ENCODE results near the gene EPB41. TPM values are rescaled to one million over a fixed set of nuclear protein-coding genes. Genes with fewer than 3 reads are reported as not detected.

EPB41 gene
- total RNA-seq, 1 donor from 2014 or later, result 9.7 TPM

GRCh38 chr1:28883242-28883616 lies 31.1 kb upstream of the EPB41 start:
- Mint-ChIP-seq H3K4me3 (ENCODE audit: unreplicated experiment) (no peak overlapping the region), H3K27me3 (ENCODE audit: unreplicated experiment) (no peaks in the 10 kb centered on the region), H3K9me3 (ENCODE audit: unreplicated experiment) (no peaks in the 10 kb centered on the region), H3K4me1 (ENCODE audit: unreplicated experiment) (peaks cover 23% of the 10 kb centered on the region), H3K27ac (ENCODE audit: unreplicated experiment) (no peak overlapping the region), H3K36me3 (ENCODE audit: unreplicated experiment) (no peaks in the 10 kb centered on the region)
- DNase-seq (ENCODE audit: extremely low spot score, unreplicated experiment), result no peak
- no peak for TF ChIP-seq CTCF (IDR thresholded peaks at IDR 0.05)

GRCh38 chr1:28885472-28885877 lies 28.9 kb upstream of the EPB41 start:
- peaks cover 23% of the 10 kb centered on the region for H3K4me1 Mint-ChIP-seq (ENCODE audit: unreplicated experiment)
- no peaks in the 10 kb centered on the region for H3K9me3 Mint-ChIP-seq (ENCODE audit: unreplicated experiment)
- H3K27me3 Mint-ChIP-seq (ENCODE audit: unreplicated experiment), result no peaks in the 10 kb centered on the region
- H3K27ac Mint-ChIP-seq (ENCODE audit: unreplicated experiment), result no peak overlapping the region
- H3K36me3 Mint-ChIP-seq (ENCODE audit: unreplicated experiment), result no peaks in the 10 kb centered on the region
- no peak overlapping the region for H3K4me3 Mint-ChIP-seq (ENCODE audit: unreplicated experiment)
- DNase-seq (ENCODE audit: extremely low spot score, unreplicated experiment), result no peak
- TF ChIP-seq CTCF (IDR thresholded peaks at IDR 0.05), result no peak

- no peaks in the 10 kb centered on the region for H3K27me3 Mint-ChIP-seq (ENCODE audit: unreplicated experiment)
- DNase-seq (ENCODE audit: extremely low spot score, unreplicated experiment), result no peak
- peak overlapping the region; percentile 76 for H3K4me3 Mint-ChIP-seq (ENCODE audit: unreplicated experiment)
- H3K36me3 Mint-ChIP-seq (ENCODE audit: unreplicated experiment), result no peaks in the 10 kb centered on the region
- peaks cover 23% of the 10 kb centered on the region for H3K4me1 Mint-ChIP-seq (ENCODE audit: unreplicated experiment)
- no peak for TF ChIP-seq CTCF (IDR thresholded peaks at IDR 0.05)
- H3K27ac Mint-ChIP-seq (ENCODE audit: unreplicated experiment), result peak overlapping the region; percentile 24
- H3K9me3 Mint-ChIP-seq (ENCODE audit: unreplicated experiment), result no peaks in the 10 kb centered on the region
These were observed 28.2 kb upstream of the EPB41 start for GRCh38 chr1:28885977-28886730.

DNA sequence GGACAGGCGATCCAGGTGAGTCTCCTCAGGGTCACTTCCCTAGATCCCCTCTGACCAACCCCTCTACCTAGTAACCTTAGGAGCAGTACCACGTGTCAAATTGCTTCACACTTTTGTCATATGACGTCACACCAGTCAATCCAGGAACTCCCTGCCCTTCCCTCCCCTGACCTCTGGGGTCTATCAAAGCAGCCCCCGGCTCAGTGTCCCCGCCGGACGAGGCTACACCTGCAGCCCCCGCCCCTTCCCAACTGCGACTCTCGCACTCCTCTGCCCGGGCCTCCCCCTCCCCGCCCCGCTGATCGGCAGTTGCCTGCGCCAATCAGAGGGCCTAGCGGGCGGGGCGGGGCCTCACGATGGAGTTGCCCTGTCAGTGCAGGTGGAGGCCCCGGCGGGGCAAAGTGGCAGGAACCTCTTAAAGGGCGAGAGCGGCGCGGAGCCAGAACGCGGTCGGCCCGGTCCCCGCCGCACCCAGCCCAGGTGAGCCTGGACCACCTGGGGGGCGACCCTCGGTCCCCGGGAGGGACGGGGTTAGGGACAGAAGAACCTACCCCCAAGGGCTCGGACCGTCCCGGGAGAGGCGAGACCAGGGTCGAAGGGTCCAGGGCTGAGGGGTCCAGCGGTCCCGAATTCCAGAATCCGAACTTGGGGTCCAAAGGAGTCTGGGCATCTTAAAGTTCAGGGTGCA lies 27.5 kb upstream of the EPB41 start:
- no peaks in the 10 kb centered on the region for H3K9me3 Mint-ChIP-seq (ENCODE audit: unreplicated experiment)
- peak overlapping the region; percentile 76 for H3K4me3 Mint-ChIP-seq (ENCODE audit: unreplicated experiment)
- no peak for TF ChIP-seq CTCF (IDR thresholded peaks at IDR 0.05)
- no peak overlapping the region for H3K27ac Mint-ChIP-seq (ENCODE audit: unreplicated experiment)
- H3K27me3 Mint-ChIP-seq (ENCODE audit: unreplicated experiment), result no peaks in the 10 kb centered on the region
- peaks cover 20% of the 10 kb centered on the region for H3K4me1 Mint-ChIP-seq (ENCODE audit: unreplicated experiment)
- DNase-seq (ENCODE audit: extremely low spot score, unreplicated experiment), result peak; percentile 91
- H3K36me3 Mint-ChIP-seq (ENCODE audit: unreplicated experiment), result no peaks in the 10 kb centered on the region

- no peak for DNase-seq (ENCODE audit: extremely low spot score, unreplicated experiment)
- H3K27me3 Mint-ChIP-seq (ENCODE audit: unreplicated experiment), result no peaks in the 10 kb centered on the region
- H3K4me3 Mint-ChIP-seq (ENCODE audit: unreplicated experiment), result peak overlapping the region; percentile 77
- no peaks in the 10 kb centered on the region for H3K9me3 Mint-ChIP-seq (ENCODE audit: unreplicated experiment)
- H3K27ac Mint-ChIP-seq (ENCODE audit: unreplicated experiment), result no peak overlapping the region
- H3K4me1 Mint-ChIP-seq (ENCODE audit: unreplicated experiment), result peaks cover 16% of the 10 kb centered on the region
- no peaks in the 10 kb centered on the region for H3K36me3 Mint-ChIP-seq (ENCODE audit: unreplicated experiment)
- no peak for TF ChIP-seq CTCF (IDR thresholded peaks at IDR 0.05)
These were observed 26.9 kb upstream of the EPB41 start for GRCh38 chr1:28887419-28887834.

Data from osteocyte (in vitro differentiated cells).